HG03025 (cell line): ENCODE data around the gene FILIP1.

Experiments used
- ATAC-seq: cut with Tn5 transposase; IDR thresholded peaks from one replicate; pipeline ENCODE4 v1.9.1; 2021; ENCODE audit warnings: mild to moderate bottlenecking, moderate library complexity; ENCODE audit not compliant: unreplicated experiment, low FRiP score

Gene FILIP1

DNA sequence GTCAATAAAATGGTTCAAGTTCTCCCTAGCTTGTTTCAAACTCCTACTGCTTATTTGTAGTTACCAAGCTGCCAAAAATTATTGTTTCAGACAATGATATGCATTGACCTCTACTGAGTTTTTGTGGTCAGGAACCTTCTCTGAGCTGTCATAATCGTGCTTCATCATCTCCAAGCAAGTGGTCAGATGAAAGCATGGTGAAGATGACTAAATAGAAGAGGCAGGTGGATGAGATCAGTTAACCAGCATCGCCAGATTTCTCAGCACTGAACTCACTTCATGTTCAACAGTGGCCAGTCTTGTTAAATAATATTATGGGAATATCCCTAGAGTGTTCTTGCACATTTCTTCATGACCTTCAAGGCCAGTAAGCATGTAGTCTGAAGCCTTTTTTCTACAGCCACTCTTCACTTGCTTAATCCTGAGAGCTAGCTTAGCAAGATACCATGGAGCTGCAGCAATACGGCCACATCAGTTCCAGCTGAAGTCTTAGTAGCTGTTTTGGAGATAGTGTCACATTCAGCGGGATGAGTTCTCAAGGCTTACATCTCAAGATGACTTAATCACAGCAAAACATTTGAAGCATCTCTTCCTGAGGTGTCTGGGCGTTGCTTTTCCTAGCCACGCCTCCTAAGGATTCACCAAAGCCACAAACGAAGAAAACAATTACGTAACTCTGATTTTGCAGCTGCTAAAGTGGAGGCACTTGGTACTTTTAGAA is 107.4 kb downstream of the FILIP1 start:
- no peak for ATAC-seq

DNA sequence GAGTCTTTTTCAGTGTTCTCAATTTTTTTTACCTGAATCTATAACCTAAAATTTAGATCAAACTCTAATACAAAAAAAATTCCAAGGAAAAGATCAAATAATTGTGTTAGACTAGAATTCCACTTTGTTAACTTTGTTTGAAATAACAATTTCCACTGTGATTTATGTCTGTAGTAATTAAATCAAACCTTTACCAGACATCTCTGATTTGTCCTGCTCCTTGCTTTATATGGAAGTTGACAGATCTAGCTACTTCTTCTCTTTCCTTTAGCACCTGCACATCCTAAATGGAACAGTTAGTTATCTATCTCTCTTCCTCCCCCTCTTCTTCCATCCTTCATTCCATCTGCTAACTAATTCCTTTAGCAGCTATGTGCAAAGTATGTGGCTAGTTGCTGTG is 109.5 kb downstream of the FILIP1 start:
- no peak for ATAC-seq

DNA sequence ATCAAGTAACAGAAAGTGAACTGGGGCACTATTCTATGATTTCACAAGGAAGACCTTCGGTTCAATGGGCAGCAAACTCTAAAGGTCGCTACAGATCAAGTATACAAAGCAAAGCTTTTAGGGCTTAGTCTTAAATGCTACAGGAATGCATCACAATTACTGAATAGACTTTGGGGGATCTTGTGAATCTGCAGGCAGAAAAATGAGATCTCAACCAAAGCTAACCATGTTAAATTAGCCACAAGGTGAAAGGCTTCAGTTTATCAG is 111.0 kb downstream of the FILIP1 start:
- no peak for ATAC-seq

DNA sequence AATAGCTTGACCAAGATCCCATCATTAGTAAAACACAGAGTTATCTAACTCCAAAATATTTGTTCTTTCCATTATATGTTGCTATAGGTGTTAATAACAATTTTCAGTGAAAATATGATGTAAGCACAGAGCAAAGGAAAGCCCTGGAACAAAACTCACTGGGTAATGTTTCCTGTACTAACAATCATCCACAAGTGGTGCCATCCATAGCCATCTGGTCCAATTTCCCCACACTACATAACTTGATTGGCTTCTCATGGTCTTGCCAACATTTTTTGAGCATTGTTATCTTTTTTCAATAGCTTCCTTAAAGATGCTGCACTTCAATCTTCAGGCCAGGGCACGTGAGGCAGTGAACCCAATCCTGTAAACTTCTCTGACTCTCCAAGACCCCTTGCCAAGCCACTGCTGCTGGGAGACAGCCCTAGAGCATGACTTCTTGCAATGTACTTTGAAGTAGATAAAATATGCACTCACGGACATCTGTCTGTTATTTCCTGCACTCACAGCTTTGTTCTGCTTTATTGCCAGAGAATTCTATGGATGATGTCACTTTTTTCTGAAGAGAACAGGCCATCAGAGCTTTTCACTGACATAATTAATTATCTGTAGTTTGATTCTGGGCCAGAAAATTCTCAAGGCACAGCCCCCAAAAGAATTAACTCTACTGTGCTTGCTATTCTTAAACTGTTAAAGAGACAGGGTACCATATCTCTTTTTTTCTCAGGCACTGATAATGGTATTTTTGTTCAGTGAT is 111.5 kb downstream of the FILIP1 start:
- ATAC-seq = no peak

DNA sequence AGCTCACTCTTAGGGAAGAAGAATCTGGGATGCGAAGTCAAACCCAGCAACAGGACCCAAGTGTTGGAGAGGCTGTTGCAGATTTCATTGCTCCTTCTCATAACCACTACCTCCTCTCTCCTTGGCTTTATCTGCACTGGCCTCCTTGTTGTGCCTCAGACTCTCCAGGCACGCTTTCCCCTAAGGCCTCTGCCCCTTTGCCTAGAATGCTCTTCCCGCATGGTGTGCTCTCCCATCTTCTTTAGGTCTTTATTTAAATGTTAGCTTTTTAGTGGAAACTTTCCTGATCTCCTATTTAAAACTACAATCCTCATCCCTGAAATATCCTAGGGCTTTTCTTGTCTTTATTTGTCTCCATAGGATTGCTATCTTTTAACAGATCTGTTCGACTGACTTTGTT is 114.1 kb downstream of the FILIP1 start:
- no peak for ATAC-seq

DNA sequence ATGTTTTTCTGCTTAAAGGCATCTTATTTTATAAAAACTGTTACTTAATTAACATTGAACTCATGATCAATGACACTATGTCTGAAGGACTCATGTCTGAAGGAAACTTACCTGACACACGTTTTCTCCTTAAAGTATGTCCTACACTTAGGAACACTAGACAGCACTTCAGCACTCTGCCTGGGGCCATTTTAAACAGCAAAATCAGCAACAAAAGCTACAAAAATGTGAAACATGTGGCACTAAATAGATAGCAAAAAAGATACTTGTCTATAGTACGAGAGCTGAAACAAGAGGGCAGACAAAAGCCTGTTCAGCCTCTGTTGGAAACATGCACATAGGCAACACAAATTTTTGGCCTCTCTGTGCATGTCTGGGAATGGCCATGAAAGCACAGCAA is 115.5 kb downstream of the FILIP1 start:
- ATAC-seq = no peak

DNA sequence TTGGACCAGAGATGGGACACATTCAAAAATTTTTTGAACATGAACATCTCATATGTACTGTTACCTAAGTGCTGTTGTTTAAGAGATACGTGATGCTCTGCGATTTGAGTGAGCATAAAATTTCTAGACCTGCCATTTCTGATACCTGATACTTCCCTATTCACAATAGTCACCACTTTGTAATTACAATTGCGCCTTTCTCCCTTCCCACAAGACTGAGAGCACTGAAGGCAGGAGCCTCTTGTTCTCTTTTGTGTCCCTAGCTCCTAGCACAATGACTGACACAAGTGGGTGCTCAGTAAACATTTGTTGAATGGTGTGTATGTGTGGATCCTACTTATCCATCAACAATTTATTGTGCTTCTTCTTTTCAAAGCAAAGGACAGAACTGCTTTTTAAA is 116.2 kb downstream of the FILIP1 start:
- no peak for ATAC-seq

DNA sequence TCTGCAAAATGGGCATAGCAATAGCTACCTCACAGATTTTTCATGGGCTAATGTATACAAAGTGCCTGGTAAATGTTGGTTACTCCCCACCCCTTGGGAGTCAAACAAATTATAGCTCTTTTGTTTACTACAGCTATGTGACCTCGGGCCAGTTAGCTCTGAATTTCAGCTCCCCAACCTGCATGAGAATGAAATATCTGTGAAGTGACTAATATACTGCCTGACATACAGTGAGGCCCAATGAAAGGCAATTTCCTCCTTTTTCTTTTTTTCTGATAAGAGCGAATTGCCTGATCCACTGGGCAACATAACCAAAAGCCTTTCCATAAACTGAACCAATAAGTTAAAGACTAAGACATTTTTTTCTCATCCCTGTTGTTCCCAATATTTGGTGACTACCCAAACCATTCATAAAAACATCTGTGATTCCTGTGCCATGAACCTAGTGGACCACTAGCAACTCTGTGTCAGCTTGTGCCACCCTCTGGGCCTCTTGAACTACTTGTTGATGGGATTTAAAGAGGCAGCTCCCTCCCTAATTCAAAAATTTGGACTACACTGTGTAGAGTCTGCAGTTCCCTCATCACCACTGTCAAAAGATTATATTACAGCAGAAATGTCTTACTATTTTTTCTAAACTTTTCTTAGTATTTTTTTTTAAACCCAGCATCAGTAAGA is 117.1 kb downstream of the FILIP1 start:
- ATAC-seq = no peak

DNA sequence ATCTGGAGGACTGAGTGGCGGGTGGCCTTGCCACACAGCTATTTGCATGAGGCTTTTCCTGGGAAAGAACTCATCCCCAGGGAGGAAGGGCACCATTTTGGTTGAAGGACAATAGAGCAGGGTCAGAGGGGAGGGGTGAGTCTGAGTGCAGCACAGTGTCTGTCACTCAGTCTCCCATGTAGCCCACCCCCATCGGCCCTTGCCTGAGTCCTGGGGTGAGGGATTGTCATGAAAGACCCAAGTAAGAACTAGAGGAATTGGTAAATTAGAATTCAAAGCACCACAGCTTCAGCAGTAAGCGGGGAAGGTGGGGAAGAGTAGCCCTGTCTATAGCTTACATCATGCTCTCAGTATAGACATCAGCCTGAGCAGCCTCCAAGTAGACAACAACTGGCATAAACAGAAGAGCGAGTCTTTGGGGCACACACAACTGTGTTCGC is 118.6 kb downstream of the FILIP1 start:
- no peak for ATAC-seq

DNA sequence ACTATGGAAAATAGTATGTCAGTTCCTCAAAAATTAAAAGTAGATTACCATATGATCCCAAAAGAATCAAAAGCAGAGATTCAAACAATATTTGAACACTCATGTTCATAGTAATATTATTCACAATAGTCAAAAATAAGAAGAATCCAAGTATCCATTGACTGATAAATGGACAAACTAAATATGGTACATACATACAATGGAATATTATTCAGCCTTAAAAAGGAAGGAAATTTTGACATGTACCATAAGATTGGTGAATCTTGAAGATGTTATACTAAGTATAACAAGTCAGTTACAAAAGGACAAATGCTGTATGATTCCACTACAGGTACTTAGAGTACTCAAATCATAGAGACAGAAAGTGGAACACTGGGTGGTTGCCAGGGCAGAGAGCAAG is 120.7 kb downstream of the FILIP1 start:
- ATAC-seq = no peak

DNA sequence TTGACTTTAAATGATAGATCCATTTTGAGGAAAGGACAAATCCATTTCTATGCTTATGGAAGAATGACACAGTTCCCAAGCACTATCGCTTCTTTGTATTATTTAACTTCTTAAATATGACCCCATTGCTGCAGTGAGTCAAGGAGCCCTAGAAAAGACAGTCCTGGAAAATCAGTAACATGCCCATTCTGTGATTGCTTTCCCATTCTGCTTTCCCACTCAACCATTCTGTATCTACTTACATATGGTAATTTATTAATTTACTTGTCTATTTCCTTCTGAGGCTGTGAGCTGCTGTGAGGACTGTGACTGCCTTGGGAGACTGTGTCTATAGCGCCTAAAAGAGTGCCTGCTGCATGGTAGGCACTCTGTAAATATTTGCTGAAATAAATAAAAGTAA is 123.6 kb downstream of the FILIP1 start:
- no peak for ATAC-seq

DNA sequence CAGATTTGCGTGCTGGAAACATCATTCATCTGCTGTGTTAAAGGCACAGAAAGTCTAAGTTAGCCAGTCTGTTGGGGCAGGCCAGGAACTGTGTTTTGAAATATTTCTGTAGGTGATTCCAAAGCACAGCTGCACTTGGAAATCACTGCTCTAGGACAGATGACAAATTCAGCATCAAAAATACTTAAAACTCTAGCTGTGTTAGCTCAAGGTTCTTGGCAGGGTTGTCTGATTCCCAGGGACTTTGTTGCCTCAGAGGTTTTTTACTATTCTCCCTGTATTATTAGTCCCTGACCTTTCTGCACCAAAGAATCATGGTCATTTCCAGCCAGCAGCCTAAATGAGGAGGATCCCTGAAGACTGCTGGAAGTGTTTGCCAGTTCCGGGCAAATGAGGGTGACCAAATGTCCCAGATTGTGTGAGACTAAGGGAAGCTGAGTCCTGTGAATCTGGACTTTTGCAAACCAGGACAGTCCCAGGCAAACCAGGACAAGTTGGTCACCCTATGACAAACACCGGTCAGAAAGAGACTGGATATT is 124.7 kb downstream of the FILIP1 start:
- ATAC-seq = no peak

DNA sequence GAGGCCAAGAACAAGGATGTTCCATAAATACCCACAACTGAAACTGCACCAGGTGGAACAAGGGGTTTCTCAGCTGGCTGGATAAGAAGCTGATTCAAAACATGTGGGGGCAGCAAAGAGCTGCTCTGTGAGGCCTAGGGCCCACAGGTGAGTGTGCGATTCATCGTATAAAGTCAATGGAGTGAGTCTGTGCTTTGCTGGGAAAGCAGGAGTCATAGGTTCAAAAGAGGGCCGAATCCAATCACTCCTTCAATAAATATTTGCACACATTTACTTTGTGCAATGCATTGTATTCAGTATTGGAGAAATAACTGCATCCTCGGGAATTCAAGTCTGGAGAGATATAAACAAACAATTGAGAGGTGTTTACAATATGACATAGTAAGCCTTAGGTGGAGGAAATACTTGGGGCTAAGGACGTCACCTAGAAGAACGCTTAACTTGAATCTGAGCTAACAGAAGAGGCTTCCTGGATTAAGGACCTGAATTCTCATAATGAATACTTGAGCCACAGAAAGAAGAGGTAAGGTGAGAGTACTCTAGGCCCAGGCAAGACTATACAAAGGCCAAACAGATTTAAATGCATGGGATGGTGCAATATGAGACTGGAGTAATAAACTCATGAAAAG is 125.3 kb downstream of the FILIP1 start:
- no peak for ATAC-seq

DNA sequence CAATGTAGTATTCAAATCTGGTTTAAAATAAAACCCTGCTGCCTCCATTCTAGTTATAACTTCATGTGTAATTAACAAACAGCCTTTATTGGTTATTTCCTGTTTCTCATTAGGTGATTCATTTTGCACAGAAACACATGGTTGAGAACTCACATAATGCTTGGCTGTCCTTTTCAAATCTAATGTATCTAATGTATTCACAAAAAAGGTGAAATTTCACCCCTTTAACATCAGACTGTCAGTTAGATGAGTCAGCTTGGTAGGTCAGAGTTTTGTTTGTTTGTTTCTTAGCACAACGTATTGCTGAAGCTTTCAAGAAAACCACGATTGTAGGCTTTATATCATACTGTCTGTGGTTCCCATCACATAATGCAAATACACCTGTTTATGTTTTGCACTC is 130.3 kb downstream of the FILIP1 start:
- ATAC-seq = no peak

DNA sequence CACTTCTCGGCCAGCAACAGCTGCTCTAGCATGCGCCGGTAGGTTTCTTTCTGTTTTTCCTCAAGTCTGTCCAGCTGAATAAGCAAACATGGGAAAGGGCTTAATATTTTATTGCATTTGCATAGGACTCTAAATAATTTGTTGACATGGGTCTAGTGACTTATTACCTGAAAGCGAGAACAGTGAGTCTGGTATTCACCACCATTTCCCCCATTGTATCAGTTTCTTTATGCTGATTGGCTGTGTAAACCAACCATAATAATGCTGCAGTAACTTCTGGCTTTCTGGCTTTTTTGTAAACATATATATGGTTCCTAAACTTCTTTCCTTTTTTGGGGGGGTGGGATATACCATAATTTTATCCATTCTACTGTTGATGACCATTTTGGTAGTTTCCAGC is 140.0 kb downstream of the FILIP1 start:
- no peak for ATAC-seq

DNA sequence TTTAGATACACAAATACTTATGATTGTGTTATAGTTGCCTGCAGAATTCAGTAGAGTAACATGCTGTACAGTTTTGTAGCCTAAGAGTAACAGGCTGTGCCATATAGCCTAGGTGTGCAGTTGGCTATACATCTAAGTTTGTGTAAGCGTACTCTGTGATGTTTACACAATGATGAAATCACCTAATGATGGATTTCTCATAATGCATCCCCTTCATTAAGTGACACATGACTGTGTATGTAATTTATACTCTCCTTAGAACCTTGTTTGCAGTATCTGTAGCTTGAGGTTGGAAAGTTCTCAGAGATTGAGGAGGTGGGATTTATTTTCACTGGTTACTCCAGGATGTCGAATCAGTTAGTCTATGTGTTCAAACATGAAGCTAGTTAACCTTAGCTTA is 142.0 kb downstream of the FILIP1 start:
- ATAC-seq = no peak

DNA sequence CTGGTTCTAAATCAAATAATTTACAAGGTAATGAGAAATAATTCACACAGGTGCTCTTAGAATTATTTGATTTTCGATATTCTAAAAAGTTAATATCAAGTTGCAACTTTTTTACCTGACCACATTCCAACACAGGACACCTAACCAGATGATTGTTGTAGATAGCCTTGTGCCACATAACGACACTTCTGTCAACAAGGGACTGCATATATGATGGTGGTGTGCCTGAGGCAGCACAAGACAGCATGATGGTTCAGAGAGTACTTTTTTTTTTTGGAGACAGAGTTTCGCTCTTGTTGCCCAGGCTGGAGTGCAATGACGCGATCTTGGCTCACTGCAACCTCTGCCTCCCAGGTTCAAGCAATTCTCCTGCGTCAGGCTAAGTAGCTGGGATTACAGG is 142.8 kb downstream of the FILIP1 start:
- ATAC-seq = no peak

DNA sequence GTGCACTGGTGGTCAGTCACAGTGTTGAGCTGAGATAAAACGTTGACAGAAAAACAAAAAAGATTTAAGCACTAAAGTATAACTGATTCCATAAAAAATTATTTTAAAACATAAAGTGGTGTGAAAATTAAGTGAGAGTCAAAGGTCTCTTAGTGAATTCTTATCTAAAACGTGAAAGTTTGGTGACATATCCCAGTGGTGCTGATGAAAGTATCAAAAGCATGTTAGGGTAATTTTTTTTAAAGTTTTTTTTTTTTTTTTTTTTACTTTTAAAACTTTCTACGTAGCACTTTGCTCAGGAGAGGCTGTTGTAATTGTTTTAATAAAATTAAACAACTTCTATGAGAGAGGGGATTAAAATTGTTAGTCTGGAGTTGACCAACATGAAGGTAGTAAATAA is 143.4 kb downstream of the FILIP1 start:
- ATAC-seq = no peak

DNA sequence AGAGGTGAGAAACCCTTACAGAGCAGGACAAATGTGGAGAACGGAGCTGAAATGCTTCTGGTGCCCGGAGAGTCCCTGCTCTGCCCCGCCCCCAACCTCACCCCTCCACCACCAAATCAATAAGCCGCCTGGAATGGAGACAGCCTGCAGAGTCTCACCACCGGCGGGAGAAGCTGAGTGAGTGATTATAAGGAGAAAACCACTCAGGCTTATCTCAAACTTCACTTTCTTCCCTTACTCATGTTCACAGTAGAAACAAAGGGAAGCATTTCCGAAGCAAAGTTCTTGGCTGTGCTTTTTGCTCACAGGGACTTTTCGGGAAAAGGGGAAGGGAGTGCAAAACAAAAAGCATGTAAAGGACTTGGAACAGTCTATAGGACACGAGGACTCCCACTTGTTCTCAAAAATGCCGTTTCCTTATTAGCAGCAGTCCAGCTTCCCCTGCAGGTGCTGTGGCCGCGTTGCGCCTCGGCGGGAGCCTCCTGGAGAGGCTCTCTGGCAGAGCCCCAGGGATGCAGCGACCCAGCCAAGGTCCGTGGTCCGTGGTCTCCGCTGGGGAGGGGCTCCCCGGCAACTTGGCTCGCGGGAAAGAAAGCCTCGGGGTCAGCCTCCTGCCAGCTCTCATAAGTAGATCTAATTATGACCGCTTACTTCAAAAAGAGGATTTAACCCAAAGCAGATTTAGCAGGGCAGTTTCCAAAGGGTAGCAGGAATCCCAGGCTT is 144.2 kb downstream of the FILIP1 start:
- no peak for ATAC-seq

DNA sequence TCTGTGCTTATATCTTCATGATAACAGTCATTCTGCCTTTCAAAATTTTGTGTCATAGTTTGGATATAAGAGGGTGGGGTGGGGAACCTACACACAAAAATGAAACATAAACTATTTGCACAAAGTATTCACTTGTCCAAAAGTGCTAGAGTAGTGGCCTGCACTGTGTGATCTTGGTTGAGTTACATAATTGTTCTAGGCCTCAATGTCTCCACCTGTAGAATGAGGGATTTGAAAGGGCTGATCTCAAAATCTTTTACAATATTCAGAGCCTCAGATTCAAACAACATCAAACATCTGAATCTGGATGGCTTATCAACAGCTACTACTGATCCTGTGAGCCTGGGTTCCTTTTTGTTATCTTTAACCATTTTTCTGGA is 144.7 kb downstream of the FILIP1 start:
- ATAC-seq = no peak
